Mesangial cell (primary cell): ENCODE data around the gene ISCA2. TPM values are rescaled to one million over a fixed set of nuclear protein-coding genes. Genes with fewer than 3 reads are reported as not detected.

Experiments
- total RNA-seq: library from RNA; depleted of rRNA; stranded (reverse); fragments of >200 nt; gene quantifications from 2 replicates; pipeline ENCODE4 v1.2.3, GENCODE V29; 2015

ISCA2 gene, protein sequence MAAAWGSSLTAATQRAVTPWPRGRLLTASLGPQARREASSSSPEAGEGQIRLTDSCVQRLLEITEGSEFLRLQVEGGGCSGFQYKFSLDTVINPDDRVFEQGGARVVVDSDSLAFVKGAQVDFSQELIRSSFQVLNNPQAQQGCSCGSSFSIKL
- 34.4 and 34.7 TPM in 2 replicates for total RNA-seq

DNA sequence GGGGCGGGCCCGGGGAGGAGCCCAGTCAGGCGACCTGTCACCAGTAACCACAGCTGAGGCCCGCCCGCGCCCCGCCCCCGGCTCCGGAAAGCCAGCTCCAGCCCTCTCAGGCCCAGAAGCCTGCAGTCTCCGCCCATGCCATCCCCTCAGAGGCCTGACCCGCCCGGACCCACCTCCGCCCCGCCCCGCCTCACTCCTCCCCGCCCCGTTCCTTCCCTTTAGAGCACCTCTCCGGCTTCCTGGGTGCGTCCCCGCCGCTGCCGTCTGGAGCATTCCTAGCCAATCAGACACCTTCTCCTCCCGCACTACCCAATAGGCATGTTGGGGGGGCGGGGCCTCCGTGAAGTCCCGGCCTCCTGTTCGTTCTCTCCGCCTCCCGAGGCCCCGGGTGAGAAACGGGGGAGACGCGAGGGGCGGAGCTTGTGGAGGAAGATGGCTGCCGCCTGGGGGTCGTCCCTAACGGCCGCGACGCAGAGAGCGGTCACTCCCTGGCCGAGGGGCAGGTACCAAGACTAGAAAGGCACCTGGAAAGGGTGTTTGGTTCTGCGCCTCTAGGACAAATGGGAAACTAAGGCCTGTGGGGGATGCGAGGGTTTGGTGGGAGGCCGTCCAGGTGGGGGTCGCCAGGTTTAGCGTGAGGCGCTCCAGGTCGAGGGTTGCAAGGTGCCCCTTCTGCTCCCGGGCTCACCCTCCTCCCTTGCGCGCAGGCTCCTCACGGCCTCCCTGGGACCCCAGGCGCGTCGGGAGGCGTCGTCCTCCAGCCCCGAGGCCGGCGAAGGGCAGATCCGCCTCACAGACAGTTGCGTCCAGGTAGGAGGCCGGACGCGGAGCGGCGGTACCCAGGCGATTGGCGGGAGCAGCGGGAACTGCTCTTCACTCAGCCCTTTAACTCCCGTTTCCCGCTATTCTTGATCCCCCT lies at the start of gene ISCA2:
TSS of gene ISCA2 (plus strand) at position 423 of the 919 bp plus-strand sequence. CDS start at position 433, 10 bp downstream.

DNA sequence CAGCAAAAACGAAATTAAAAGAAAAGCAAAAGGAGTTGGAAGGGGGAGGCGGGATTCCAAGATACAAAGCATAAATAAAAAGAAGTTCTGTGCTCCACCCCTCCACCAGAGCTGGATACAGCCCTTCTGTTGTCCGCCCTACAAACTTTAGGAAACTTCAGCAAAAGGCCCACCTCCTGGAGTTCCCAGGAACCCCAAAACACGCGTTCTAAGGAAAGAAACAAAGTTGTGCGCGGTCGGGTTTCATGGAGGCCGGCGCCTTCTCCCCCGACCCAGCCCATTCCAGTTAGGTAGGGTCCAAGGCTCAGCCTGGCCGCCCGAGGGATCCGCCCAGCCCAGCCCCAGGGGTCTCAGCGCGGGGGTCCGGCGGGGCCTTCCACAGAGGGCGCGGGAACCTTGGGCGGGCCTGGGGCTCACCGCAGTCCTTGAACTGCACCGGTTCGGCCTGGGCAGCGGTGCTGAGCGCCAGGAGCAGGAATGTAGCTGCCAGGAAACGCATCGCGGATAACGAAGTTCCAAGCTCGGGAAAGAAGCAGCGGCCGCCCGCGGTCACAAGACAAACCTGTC lies 706 bp upstream of the ISCA2 start, which contains the start of gene NPC2:
TSS of gene NPC2 (minus strand) at position 530 of the 567 bp plus-strand sequence. CDS start at position 499, 31 bp downstream.

Other genes starting within 250 kb of the ISCA2 start
- gene ABCD4, start 190.8 kb upstream of the ISCA2 start, total RNA-seq = 28.5 and 46.0 TPM in 2 replicates
- not detected in 2 replicates for gene VRTN, start 145.3 kb upstream of the ISCA2 start, total RNA-seq
- gene SYNDIG1L, start 67.6 kb upstream of the ISCA2 start, total RNA-seq = 0.25 TPM in 1 of 2 replicates, not detected in the other
- 391 and 550 TPM in 2 replicates for gene NPC2, start 460 bp upstream of the ISCA2 start, total RNA-seq
- gene LTBP2, start 118.5 kb downstream of the ISCA2 start, total RNA-seq = 153 and 170 TPM in 2 replicates
- gene AREL1, start 219.3 kb downstream of the ISCA2 start, total RNA-seq = 30.0 and 34.5 TPM in 2 replicates
- 23.8 and 41.7 TPM in 2 replicates for gene FCF1, start 219.4 kb downstream of the ISCA2 start, total RNA-seq